Fibroblast of skin of right biceps (primary cell): ENCODE measurements around the gene NUBP2.
A peak's percentile ranks its signal among the peaks of the same experiment; 100 is the strongest.

ENCODE experiments used
- DNase-seq: peaks from one replicate; pipeline ENCODE4 v3.0.0-alpha.2; 2013

Gene NUBP2

DNA sequence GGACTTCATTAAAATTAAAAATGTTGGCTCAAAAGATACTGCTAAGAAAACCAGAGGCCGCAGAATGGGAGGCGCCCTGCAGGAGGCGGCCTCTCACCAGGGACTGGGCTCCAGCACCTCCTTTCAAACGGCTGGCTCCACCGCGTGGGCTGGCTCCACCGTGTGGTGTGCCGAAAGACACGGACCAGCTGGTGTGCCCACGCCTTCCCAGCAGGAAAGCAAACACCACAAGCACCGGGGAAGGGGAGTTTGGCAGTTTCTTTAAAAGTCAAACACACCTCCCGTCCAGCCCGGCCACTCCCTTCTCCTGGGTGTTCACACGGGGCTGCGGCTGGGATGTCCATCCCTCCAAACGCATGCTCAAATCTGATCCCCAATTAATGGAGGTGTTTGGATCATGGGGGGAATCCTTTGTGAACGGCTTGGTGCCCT, 30.0 kb downstream of the NUBP2 start:
- DNase-seq: peak; percentile 52

DNA sequence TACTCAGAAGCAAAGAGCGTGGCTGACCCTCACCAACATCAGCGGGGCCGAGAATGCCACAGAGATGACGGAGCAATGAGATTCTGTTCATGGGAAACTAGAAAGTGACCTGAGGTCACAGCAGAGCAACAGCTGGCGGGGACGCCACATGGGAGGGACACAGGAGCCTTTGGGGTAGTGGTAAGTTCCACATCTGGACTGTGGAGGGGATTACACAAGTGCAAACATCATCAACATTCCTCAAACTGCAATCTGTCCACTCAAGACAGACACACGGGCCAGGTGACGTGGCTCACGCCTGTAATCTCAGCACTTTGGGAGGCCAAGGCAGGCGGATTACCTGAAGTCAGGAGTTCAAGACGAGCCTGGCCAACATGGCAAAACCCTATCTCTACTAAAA, 32.7 kb downstream of the NUBP2 start:
- DNase-seq: no peak

DNA sequence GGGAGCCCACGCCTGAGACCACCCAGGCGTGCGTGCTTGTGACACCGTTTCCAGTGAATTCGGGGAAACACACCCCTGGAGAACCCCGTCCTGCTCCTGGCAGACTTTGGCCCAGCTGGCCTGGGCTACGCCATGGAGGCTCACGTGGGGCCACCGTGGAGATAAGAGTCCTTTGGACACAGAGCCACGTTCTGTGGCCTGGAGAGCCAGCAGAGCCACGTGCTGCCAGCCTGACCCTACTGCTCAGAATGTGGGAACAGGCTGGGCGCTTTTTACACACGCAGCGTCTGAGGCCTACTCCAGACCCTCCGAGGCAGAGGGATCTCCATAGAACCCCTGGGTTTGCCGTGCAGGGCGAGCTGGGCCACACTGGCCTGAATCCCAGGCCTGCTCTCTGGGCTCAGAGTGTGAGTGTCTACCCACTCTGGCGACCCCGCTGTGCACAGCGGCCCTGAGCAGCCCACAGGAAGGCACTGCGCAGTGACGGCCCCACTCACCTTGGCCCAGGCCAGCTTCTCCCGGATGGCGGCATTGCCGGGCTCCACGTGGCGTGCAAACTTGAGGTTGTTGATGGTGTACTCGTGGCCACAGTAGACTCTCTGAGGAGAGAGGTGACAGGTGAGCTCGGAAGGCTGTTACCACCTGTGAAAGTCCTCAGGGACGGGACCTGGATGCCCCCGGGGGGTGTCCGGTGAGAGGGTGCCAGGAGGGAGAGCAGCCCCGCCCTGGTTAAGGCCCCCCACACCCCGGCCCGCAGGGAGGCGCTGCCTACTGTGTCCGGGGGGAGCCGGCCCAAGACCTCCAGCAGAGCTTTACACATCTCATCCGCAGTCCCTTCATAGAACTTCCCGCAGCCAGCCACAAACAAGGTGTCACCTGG, 33.9 kb downstream of the NUBP2 start:
- no peak for DNase-seq

DNA sequence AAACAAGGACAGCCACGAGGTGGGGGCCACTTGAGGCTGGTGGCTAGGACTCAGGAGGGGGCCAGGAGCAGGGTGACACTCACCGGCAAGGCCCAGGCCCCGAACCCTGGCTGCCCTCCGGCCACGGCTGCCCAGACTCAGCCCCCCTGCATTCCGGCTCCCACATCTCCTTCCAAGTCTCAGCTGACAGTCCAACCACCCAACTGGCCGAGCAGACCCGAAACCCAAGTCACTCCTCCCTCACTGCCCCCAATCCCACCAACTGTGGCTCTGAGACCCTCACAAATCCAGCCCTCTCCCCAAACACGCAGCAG, 34.5 kb downstream of the NUBP2 start:
- no peak for DNase-seq

DNA sequence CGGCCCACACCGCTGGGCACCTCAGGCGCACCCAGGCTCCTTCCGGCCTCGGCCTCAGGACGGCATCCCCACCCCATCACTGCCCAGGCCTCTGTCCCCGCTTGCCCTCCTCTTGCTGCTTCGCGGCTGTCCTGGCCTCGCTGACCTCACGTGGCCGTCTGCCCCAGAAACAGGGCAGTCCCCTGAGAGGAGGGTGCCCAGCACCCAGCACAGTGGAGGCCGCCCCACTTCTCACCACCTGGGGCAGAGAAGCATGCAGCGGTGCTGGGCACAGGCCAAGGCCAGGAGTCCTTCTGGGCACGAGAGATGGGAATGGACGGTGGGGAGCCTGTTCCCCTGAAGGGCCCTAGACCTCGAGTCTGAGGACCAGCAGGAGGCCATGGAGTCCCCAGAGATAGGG, 35.0 kb downstream of the NUBP2 start:
- no peak for DNase-seq

DNA sequence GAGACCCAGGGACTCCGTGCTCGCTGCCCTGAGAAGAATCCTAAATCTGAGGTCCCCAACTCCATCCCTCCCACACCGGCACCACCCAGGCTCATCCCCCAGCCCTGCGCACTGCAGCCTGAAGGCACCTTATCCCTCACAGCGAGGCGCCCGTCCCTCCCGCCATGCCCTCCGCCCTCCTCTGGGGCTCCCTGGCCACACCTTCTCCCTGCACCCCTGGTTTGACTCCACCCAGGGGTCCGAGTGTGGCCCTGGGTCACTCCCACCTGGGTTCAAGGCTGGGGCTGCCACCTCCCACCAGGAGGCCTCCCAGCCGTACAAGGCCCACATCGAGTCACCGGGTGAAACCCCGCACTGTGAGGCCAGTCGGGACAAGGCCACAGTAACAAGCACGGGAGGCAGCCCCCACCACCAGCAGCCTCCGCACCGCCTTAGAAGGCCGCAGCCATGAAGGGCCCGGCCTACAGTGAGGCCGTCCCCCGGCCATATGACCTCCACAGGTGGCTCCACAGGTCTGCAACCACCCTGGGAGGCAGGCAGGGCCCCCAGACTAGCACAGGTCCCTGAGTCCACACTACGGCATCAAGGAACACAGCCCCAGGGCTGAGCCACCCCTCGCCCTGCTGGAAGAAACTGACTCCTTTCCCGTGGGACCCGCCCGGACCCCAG, 35.6 kb downstream of the NUBP2 start:
- no peak for DNase-seq

DNA sequence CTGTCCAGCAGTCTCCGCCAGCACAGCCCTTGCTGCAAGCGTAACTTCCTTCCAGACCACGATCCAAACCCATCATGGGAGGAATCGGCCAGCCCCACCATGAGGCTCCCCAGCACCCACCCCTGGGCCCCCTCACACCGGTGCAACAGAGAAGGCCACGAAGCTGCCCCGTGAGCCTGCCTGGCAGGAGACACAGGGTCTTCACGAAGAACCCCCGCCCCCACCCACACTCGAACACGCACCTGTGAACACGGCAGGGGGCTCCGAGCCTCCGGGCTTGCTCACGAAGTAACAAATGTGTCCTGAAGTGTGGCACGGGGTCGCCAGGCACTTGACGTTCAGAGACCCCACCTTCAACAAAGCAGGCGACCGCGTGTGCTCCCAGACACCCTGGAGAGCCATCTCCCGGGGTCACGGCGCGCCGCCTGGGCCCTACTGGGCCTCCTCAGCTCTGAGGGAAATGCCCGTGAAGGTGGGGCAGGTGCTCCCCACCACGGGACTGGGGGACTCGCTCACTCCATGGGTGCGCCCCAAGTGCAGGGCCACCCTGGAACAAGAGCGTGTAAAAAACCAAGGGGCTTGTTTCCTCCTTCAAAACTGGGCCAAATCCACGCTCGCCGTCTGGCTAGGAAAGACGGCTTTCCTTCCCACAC, 36.2 kb downstream of the NUBP2 start:
- no peak for DNase-seq

DNA sequence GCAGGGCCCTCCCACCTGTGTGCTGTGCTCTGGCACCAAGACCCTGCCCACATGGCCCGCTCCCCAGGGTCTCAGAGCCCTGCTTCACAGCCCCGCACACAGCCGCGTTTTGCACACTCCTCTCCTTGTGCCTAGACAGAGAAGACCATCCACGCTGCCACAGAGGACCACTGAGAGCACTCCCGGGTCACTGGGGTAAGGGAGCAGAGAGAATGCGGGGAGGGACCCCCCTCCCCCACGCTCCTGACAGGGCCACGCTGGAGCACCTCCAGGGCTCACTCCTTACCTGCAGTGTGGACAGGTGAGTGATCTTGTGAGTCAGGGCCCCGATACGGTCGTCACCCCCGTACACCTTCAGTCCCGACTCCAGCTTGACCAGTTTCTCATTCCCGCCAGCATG, 36.9 kb downstream of the NUBP2 start:
- no peak for DNase-seq

DNA sequence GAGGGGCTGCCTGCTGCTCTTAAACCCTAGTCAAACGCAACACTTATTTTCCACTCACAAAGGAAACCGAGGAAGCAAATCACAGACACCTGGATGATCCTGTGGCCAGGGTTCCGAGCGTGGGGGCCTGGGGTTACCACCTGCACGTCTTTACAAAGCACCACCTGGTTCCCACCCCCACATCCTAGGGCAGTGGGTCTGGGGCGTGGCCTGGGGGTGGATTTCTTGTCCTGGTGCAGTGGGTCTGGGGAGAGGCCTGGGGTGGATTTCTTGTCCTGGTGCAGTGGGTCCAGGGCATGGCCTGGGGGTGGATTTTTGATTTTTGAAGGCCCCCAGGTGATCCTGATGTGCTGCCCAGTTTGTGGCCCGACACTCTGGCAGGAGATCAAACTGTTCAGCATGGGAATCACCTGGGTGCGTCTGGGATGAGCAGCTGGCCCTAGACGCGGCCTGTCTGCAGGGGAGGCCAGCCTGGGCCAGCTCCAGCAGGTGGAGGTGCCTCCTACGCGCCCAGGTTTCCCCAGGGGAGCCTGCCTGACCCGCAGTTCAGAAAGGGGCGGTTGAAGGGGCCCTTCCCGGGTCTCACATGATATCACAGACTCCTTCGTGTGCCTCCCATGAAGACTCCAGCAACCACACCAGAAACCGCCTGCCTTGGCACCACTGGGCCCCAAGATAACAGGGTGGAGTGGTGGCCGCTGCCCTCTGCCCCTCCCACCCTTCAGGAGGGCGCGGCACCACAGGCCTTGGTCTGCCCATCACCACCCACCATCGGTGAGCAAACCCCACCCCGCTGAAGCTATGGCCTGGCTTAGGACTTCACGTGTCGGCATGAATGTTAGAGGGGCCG, 37.6 kb downstream of the NUBP2 start:
- DNase-seq: no peak

DNA sequence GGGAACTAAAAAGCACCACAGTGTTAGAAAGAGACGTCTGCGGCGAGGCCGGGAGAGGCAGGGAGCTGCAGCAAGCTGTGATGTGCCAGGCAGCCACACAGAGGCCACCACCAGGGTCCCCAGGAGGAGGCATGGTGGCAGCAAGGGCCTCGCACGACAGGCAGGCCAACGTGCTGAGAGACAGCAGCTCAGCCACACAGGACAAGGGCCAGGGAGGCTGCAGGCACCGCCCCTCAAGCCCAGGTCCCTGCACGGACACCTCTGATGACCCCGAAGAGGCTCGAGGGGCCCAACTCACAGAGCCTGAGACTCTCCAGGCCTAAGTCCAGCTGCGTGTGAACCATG, 38.2 kb downstream of the NUBP2 start:
- no peak for DNase-seq

DNA sequence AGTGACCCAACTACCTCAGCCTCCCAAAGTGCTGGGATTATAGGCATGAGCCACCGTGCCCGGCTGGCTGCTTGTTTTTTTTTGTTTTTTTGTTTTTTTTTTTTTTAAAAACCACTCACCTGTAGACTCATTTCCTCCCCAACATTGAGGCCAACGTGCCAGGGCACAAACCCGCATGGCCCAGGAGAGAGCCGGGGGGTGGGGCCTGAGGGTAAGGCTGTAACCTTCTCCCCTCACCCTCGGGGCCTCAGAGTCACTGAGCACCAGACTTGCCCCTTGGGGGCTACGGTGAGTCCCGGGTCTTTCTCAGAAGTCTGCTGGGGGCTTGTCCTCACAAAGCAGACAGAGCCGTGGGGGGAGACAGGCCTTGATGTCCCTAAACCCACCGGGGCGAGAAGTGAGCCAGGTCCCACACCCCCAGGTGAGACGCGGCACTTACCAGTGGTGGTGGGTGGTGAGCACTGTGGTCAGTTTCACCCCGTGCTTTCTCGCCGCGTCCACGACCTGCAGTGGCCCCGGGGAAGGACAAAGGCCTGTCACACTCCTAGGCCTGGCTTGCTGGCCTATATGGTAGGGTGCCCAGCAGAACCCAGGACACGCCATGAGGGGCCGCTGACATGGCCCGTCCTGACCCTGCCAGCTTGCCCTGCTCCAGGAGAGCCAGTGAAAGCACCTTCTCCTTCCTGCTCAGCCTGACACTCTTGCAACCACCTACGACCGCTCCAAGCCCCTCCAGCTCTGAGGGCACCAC, 39.3 kb downstream of the NUBP2 start:
- DNase-seq: no peak

DNA sequence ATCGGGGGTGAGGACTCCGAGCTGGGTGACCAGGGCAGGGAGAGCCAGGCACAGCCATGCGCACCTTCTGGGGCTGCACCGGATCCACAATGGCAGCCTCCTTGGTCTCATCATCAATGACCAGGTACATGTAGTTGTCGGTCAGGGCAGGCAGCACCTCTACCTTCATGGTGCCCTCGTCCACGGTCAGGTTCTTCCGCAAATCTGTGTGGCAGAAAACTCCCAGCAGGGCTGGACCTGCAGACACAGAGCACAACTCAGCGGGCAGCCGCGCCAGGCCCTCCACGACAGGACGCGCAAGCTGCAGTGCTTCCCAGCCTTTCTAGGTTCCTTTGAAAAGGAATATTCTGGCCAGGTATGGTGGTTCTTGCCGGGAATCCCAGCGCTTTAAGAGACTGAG, 40.0 kb downstream of the NUBP2 start:
- DNase-seq: no peak

DNA sequence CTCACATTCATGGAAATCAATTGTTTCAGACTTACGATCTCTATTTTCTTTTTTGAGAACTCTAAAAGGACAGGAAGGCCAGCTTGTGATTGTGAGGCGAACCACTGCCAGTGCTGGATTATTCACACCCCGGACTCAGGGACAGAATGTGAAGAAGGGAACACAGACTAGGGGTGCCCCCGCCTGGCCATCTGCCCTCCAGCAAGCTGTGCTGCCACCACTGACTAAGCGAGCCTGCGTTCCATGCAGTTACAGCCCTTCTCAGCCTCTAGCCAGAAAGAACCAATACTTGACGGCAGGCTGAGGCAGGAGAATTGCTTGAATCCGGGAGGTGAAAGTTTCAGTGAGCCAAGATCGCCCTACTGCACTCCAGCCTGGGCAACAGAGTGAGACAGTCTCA, 41.1 kb downstream of the NUBP2 start:
- peak; percentile 22 for DNase-seq

DNA sequence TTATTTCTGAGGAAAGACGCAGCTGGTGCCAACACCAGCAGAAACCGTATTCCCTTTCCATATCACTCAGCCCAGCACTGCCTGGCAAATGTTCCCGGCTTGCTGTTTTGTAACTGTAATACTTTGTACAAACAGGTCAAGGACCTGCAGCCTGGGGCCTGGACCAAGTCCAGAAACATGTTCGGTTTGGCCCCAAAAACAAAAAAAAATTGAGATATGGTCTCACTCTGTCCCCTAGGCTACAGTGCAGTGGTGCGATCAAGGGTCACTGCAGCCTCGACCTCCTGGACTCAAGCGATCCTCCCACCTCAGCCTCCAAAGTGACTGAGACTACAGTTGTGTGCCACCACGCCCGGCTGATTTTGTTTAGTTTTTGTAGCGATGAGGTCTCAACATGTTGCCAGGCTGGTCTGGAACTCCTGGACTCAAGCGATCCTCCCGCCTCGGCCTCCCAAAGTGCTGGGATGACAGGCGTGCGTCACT, 42.7 kb downstream of the NUBP2 start:
- DNase-seq: no peak

DNA sequence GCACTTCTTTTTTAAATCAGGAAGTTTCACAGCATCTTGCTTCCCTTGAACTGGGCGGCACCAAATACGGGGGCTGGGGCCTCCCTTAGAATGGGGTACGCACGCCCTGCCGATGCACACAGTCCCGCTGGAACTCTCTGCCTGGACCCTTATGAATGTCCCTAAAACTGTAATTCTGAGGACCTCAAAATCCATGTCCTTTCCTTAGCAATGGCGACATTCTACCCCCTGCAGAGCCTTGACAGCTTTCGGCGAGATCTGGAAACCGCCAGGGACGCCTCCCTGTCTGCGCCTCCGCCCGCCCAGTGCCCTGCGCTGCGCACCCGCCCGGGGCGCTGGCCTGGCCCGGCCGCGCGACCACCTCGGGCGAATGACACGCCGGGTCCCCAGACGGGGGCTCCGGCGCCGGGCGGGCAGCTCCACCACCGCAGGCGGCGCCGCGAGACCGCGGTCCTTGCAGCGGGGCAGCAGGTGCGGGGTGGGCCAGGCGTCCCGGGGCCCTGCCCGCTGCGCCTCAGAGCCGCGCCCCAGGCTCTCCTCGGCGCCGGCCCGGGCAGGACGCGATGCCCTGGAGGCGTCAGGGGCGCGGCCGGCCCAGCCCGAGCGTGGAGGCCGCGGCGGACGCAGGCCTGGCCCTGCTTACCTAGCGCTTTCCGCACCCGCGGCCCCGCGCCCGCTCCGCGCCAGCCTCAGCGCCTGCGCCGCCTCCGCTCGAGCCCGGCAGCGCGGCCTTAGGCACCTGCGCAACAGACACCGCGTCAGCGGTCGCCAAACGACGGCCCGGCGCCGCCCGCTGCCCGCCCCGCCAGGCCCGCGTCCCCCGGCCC, 43.3 kb downstream of the NUBP2 start:
- DNase-seq: no peak

DNA sequence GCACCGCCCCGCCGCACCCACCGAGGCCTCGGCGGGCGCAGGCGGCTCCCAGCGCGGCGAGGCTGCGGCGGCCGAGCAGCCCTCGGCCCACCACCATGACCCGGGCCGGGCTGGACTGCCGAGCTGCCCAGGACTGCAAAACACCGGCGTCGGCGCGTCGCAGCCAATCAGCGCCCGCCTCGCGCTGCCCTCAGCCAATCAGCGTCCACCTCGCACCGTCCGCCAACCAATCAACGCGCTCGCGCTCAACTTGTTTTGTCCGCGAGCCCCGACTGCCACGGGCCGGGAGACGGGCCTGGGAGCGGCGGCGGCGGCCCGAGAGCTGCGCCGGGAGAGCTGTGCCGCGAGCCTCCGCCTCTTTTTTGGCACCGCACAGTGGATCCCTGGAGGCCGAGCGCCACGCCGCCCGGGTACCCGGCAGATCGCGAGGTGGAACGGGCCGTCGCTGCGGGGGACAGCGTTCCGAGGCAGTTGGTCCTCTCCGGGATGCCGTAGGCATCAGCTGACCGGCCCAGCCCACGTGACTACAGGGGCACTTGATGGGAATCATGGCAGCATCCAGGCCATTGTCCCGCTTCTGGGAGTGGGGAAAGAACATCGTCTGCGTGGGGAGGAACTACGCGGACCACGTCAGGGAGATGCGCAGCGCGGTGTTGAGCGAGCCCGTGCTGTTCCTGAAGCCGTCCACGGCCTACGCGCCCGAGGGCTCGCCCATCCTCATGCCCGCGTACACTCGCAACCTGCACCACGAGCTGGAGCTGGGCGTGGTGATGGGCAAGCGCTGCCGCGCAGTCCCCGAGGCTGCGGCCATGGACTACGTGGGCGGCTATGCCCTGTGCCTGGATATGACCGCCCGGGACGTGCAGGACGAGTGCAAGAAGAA, 44.2 kb downstream of the NUBP2 start, which contains the start of the genes FAHD1 and HAGH:
FAHD1 (plus strand) TSS at position 516 of the 883 bp plus-strand sequence; CDS start at position 549, 33 bp downstream.
HAGH (minus strand) TSS at position 135 of the 883 bp plus-strand sequence; CDS start at position 97, 38 bp downstream.
- DNase-seq: peak; percentile 92

DNA sequence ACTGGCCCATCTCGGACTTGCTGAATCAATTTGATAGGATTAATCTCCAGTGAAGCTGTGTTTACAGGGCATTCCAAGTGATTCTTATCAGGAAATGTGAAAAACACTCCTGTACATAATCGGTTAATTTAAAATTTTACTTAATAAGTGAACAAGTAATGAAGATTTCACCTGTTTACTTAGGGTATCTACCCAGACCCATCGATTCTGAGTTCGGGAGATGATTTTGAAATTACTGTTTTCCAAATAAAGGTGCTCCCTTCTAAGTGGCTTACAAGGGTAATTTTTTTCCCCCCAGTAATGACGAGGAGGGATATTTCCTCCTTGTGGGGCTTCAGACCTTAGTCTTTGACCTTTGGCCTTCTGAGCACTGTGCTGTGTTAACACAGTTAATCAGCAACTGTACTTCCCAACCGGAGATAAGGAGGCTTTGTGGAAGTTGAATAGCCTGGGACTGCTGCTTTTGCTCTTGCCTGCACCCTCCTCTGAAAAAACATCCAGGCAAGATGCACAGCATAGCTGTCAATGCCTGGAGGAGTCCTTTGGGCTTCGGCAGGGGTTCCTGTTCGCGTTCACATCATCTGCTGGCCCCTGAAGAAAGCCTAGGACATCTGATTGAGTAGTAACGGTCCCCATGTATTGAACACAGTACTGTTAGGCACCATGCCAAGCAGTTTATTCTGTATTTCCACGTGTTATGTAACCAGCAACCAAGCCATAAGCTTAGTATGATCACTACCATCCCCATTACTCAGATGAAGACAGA, 46.1 kb downstream of the NUBP2 start:
- DNase-seq: no peak

DNA sequence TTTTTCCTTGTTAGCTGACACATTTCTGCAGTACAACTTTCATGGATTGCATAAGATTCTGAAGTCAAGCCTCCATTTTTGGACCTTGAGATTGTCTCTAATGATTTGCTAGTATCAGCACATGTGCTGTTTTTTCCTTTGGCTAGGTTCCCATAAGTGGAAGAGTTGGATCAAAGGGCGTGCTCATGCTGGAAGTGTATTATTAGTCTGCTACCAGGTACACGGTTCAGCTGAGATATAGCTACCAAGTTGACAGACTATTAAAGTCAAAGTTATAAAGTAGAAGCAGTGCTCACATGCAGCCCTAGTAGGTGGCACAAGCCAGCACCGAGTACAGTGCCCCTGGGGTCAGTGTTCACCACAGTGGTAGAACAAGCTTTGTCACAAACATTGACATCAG, 47.5 kb downstream of the NUBP2 start:
- no peak for DNase-seq
